ENCODE results near the gene CCDC13. TPM values are rescaled to one million over a fixed set of nuclear protein-coding genes. Genes with fewer than 3 reads are reported as not detected.

Gene CCDC13
- total RNA-seq, 1 experiment from 2014 or later: 2.3 TPM

- Histone ChIP-seq H4K20me1 (ENCODE audit: insufficient read depth) (no peaks in the 10 kb centered on the region), H3K9me3 (ENCODE audit: control insufficient read depth in 1 of 2, insufficient read depth in 1 of 2, low read depth in 1 of 2, low read length in 2 of 2) (no peaks in the 10 kb centered on the region), H3K9me2 (ENCODE audit: insufficient read depth) (no peaks in the 10 kb centered on the region), H3K4me3 (replicated peaks in 1 of 2; ENCODE audit: low read depth in 1 of 2, low read length in 2 of 2) (peak overlapping the region; percentile 88 to 98), H3K4me1 (ENCODE audit: control insufficient read depth in 1 of 2, insufficient read depth in 2 of 2, low read length in 2 of 2) (peaks cover 0 to 15% of the 10 kb centered on the region in 2 experiments; a peak in 2 of 4 replicates), H3K36me3 (ENCODE audit: control insufficient read depth in 1 of 2, insufficient read depth in 2 of 2, low read length in 2 of 2) (no peaks in the 10 kb centered on the region), H3K27ac (ENCODE audit: low read depth, low read length) (no peak overlapping the region), H3K79me2 (ENCODE audit: insufficient read depth, low read length) (peaks cover 39% of the 10 kb centered on the region), H3K27me3 (ENCODE audit: insufficient read depth, low read length) (no peaks in the 10 kb centered on the region), H3K9ac (ENCODE audit: low read length) (peak overlapping the region; percentile 94), H3K4me2 (ENCODE audit: low read length) (peak overlapping the region; percentile 95), H2AFZ (ENCODE audit: low read depth, low read length, poor library complexity, severe bottlenecking) (no peak overlapping the region)
- intact Hi-C loops (cut with micrococcal nuclease): no loop called here
- no TSS peak for BruUV-seq (replicated peaks)
- TF ChIP-seq FOSL1 (IDR thresholded peaks at IDR 0.05; ENCODE audit: low read depth): no peak
- no peak for TF ChIP-seq JUND (IDR thresholded peaks at IDR 0.05)
- TF ChIP-seq POLR2AphosphoS5 (IDR thresholded peaks at IDR 0.05; ENCODE audit: low read depth, low read length): no peak
- TF ChIP-seq CEBPB (IDR thresholded peaks at IDR 0.05; ENCODE audit: low read depth): no peak
- TF ChIP-seq ATF3 (IDR thresholded peaks at IDR 0.05): no peak
- TF ChIP-seq, protein P1, sequence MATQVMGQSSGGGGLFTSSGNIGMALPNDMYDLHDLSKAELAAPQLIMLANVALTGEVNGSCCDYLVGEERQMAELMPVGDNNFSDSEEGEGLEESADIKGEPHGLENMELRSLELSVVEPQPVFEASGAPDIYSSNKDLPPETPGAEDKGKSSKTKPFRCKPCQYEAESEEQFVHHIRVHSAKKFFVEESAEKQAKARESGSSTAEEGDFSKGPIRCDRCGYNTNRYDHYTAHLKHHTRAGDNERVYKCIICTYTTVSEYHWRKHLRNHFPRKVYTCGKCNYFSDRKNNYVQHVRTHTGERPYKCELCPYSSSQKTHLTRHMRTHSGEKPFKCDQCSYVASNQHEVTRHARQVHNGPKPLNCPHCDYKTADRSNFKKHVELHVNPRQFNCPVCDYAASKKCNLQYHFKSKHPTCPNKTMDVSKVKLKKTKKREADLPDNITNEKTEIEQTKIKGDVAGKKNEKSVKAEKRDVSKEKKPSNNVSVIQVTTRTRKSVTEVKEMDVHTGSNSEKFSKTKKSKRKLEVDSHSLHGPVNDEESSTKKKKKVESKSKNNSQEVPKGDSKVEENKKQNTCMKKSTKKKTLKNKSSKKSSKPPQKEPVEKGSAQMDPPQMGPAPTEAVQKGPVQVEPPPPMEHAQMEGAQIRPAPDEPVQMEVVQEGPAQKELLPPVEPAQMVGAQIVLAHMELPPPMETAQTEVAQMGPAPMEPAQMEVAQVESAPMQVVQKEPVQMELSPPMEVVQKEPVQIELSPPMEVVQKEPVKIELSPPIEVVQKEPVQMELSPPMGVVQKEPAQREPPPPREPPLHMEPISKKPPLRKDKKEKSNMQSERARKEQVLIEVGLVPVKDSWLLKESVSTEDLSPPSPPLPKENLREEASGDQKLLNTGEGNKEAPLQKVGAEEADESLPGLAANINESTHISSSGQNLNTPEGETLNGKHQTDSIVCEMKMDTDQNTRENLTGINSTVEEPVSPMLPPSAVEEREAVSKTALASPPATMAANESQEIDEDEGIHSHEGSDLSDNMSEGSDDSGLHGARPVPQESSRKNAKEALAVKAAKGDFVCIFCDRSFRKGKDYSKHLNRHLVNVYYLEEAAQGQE (IDR thresholded peaks at IDR 0.05; ENCODE audit: low read depth): no peak
- TF ChIP-seq ELF1 (IDR thresholded peaks at IDR 0.05; ENCODE audit: borderline replicate concordance, low read depth): no peak
- no peak for TF ChIP-seq ZNF274 (IDR thresholded peaks at IDR 0.05; ENCODE audit: low read depth, low read length)
- no peak for TF ChIP-seq RAD21 (IDR thresholded peaks at IDR 0.05; ENCODE audit: low read depth)
- TF ChIP-seq, protein P2, sequence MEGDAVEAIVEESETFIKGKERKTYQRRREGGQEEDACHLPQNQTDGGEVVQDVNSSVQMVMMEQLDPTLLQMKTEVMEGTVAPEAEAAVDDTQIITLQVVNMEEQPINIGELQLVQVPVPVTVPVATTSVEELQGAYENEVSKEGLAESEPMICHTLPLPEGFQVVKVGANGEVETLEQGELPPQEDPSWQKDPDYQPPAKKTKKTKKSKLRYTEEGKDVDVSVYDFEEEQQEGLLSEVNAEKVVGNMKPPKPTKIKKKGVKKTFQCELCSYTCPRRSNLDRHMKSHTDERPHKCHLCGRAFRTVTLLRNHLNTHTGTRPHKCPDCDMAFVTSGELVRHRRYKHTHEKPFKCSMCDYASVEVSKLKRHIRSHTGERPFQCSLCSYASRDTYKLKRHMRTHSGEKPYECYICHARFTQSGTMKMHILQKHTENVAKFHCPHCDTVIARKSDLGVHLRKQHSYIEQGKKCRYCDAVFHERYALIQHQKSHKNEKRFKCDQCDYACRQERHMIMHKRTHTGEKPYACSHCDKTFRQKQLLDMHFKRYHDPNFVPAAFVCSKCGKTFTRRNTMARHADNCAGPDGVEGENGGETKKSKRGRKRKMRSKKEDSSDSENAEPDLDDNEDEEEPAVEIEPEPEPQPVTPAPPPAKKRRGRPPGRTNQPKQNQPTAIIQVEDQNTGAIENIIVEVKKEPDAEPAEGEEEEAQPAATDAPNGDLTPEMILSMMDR (IDR thresholded peaks at IDR 0.05 in 2 of 3, conservative IDR thresholded peaks at IDR 0.05 in 1 of 3; ENCODE audit: borderline replicate concordance in 1 of 3, insufficient read depth in 1 of 3, low read depth in 2 of 3, low read length in 2 of 3): no peak
- TF ChIP-seq SP1 (IDR thresholded peaks at IDR 0.05; ENCODE audit: low read depth): no peak
- POLR2A ChIA-PET: interaction anchor here (0.8 to 1.6 kb wide), 4 partner anchors 11 to 47 kb away, joined by 3 to 6 read pairs (median 4); no protein-coding TSS in a partner anchor
- no peak for DNase-seq (ENCODE audit: low read depth, low spot score)
- CTCF ChIA-PET: interaction anchor here (1.1 to 2.9 kb wide), 2 partner anchors 25 to 26 kb away, joined by 3 to 11 read pairs; no protein-coding TSS in a partner anchor
- RAD21 ChIA-PET (ENCODE audit: low non-redundant PET in 1 of 2, low total read pairs in 2 of 2, uncharacterized antibody in 2 of 2, unreplicated experiment in 2 of 2): no interaction called here
- ATAC-seq: no peak
Observed at GRCh38 chr3:42805141-42805821, 32.2 kb upstream of the CCDC13 start.

Measured in HCT116 (cell line).